Measurements from ENCODE around the gene ZNF580. TPM values are rescaled to one million over a fixed set of nuclear protein-coding genes. Genes with fewer than 3 reads are reported as not detected.
A peak's percentile ranks its signal among the peaks of the same experiment; 100 is the strongest.

Gene ZNF580
- total RNA-seq, 5 donors from 2014 or later (not counting 1 experiment from before 2014, with no cell fraction given) = 44.6 to 116 (median 94.2) TPM

- 38% methylated on average over 1 of the region's 7 CpGs for WGBS (ENCODE audit: insufficient coverage)
- POLR2A ChIA-PET = interaction anchor here in 1 of 2 donors (1.0 kb wide), 1 partner anchor 15 kb away, joined by 3 read pairs; no protein-coding TSS in a partner anchor
These were observed 15.8 kb downstream of the ZNF580 start for GRCh38 chr19:55656552-55656951.

GRCh38 chr19:55656988-55657747 lies 16.4 kb downstream of the ZNF580 start:
- Mint-ChIP-seq H3K4me3 (peak overlapping the region; percentile 85 to 88 (median 87)), H3K36me3 (peaks cover 20% of the 10 kb centered on the region), H3K27ac (peak overlapping the region; percentile 67 to 69), H3K27me3 (no peaks in the 10 kb centered on the region), H3K9me3 (no peaks in the 10 kb centered on the region), H3K4me1 (peaks cover 45 to 56% (median 47%) of the 10 kb centered on the region in 3 donors)
- Histone ChIP-seq H3K4me1 (ENCODE audit: control insufficient read depth in 1 of 2, extremely low read depth in 1 of 2, insufficient read depth in 2 of 2, low read length in 2 of 2) (peaks cover 17 to 67% of the 10 kb centered on the region in 2 experiments), H3K36me3 (ENCODE audit: control insufficient read depth in 2 of 2, extremely low read depth in 1 of 2, insufficient read depth in 1 of 2, low read length in 1 of 2) (peaks cover 9 to 48% of the 10 kb centered on the region in 2 donors), H3K4me3 (ENCODE audit: control insufficient read depth in 1 of 2, extremely low read depth in 1 of 2, low read length in 1 of 2) (peak overlapping the region in 1 of 2 donors; percentile 57), H3K27me3 (replicated peaks in 1 of 2; ENCODE audit: control insufficient read depth in 2 of 2, extremely low read depth in 1 of 2, insufficient read depth in 2 of 2, low read length in 1 of 2) (no peaks in the 10 kb centered on the region), H3K9me3 (no peaks in the 10 kb centered on the region), H3K27ac (ENCODE audit: low read length) (peak overlapping the region; percentile 100)
- WGBS (ENCODE audit: insufficient coverage) = 23% methylated on average over 9 of the region's 18 CpGs
- ATAC-seq (replicated peaks in 1 of 4) (no peak), DNase-seq (peak in 1 of 35 experiments; percentile 36)
- CTCF ChIA-PET = interaction anchor here in 1 of 2 donors (1.0 kb wide), 1 partner anchor 11 kb away, joined by 4 read pairs; no protein-coding TSS in a partner anchor
- POLR2A ChIA-PET = interaction anchor here in 1 of 2 donors (1.0 kb wide), 1 partner anchor 14 kb away, joined by 3 read pairs; no protein-coding TSS in a partner anchor

More at GRCh38 chr19:55656552-55656951, 15.8 kb downstream of the ZNF580 start:
- peaks cover 17 to 67% of the 10 kb centered on the region in 2 experiments for H3K4me1 ChIP-seq (ENCODE audit: control insufficient read depth in 1 of 2, extremely low read depth in 1 of 2, insufficient read depth in 2 of 2, low read length in 2 of 2)
- DNase-seq = no peak
- Mint-ChIP-seq H3K27ac (peak overlapping the region; percentile 95 to 96), H3K36me3 (peaks cover 14% of the 10 kb centered on the region), H3K9me3 (no peaks in the 10 kb centered on the region), H3K4me3 (peak overlapping the region; percentile 85 to 88 (median 87)), H3K4me1 (peaks cover 38 to 53% (median 50%) of the 10 kb centered on the region in 3 donors), H3K27me3 (no peaks in the 10 kb centered on the region)
- H3K4me3 ChIP-seq (ENCODE audit: control insufficient read depth in 1 of 2, extremely low read depth in 1 of 2, low read length in 1 of 2) = peak overlapping the region; percentile 57 to 91
- no peaks in the 10 kb centered on the region for H3K9me3 ChIP-seq
- H3K27ac ChIP-seq (ENCODE audit: low read length) = peak overlapping the region; percentile 100
- CTCF ChIA-PET = interaction anchor here in 1 of 2 donors (1.0 kb wide), 1 partner anchor 11 kb away, joined by 4 read pairs; no protein-coding TSS in a partner anchor
- ATAC-seq (replicated peaks in 1 of 4) = no peak
- H3K36me3 ChIP-seq (ENCODE audit: control insufficient read depth in 2 of 2, extremely low read depth in 1 of 2, insufficient read depth in 1 of 2, low read length in 1 of 2) = peaks cover 5 to 42% of the 10 kb centered on the region in 2 donors
- H3K27me3 ChIP-seq (replicated peaks in 1 of 2; ENCODE audit: control insufficient read depth in 2 of 2, extremely low read depth in 1 of 2, insufficient read depth in 2 of 2, low read length in 1 of 2) = no peaks in the 10 kb centered on the region

- Histone ChIP-seq H3K4me1 (ENCODE audit: control insufficient read depth in 1 of 2, extremely low read depth in 1 of 2, insufficient read depth in 2 of 2, low read length in 2 of 2) (peaks cover 17 to 61% of the 10 kb centered on the region in 2 experiments), H3K27ac (ENCODE audit: low read length) (peak overlapping the region; percentile 21), H3K36me3 (ENCODE audit: control insufficient read depth in 2 of 2, extremely low read depth in 1 of 2, insufficient read depth in 1 of 2, low read length in 1 of 2) (peaks cover 9 to 65% of the 10 kb centered on the region in 2 donors), H3K4me3 (ENCODE audit: control insufficient read depth in 1 of 2, extremely low read depth in 1 of 2, low read length in 1 of 2) (no peak overlapping the region), H3K27me3 (replicated peaks in 1 of 2; ENCODE audit: control insufficient read depth in 2 of 2, extremely low read depth in 1 of 2, insufficient read depth in 2 of 2, low read length in 1 of 2) (no peaks in the 10 kb centered on the region), H3K9me3 (no peaks in the 10 kb centered on the region)
- ATAC-seq (replicated peaks in 1 of 4) = no peak
- H3K27ac Mint-ChIP-seq = no peak overlapping the region
- H3K9me3 Mint-ChIP-seq = no peaks in the 10 kb centered on the region
- no peaks in the 10 kb centered on the region for H3K27me3 Mint-ChIP-seq
- 90% methylated on average over 29 of the region's 37 CpGs for WGBS (ENCODE audit: insufficient coverage)
- H3K4me1 Mint-ChIP-seq = peaks cover 55 to 64% (median 56%) of the 10 kb centered on the region in 3 donors
- no peak for DNase-seq
- POLR2A ChIA-PET = no interaction called here
- CTCF ChIA-PET = no interaction called here
- peaks cover 35% of the 10 kb centered on the region for H3K36me3 Mint-ChIP-seq
- peak overlapping the region in 1 of 3 donors; percentile 85 for H3K4me3 Mint-ChIP-seq
These were observed 18.2 kb downstream of the ZNF580 start for GRCh38 chr19:55658846-55659459.

GRCh38 chr19:55659822-55660221 lies 19.0 kb downstream of the ZNF580 start:
- peaks cover 43% of the 10 kb centered on the region for H3K36me3 Mint-ChIP-seq
- peaks cover 55 to 69% (median 61%) of the 10 kb centered on the region in 3 donors for H3K4me1 Mint-ChIP-seq
- no peaks in the 10 kb centered on the region for H3K9me3 Mint-ChIP-seq
- Histone ChIP-seq H3K36me3 (ENCODE audit: control insufficient read depth in 2 of 2, extremely low read depth in 1 of 2, insufficient read depth in 1 of 2, low read length in 1 of 2) (peaks cover 9 to 74% of the 10 kb centered on the region in 2 donors), H3K4me1 (ENCODE audit: control insufficient read depth in 1 of 2, extremely low read depth in 1 of 2, insufficient read depth in 2 of 2, low read length in 2 of 2) (peaks cover 17 to 61% of the 10 kb centered on the region in 2 experiments), H3K4me3 (ENCODE audit: control insufficient read depth in 1 of 2, extremely low read depth in 1 of 2, low read length in 1 of 2) (no peak overlapping the region), H3K27me3 (replicated peaks in 1 of 2; ENCODE audit: control insufficient read depth in 2 of 2, extremely low read depth in 1 of 2, insufficient read depth in 2 of 2, low read length in 1 of 2) (no peaks in the 10 kb centered on the region), H3K9me3 (no peaks in the 10 kb centered on the region), H3K27ac (ENCODE audit: low read length) (no peak overlapping the region)
- POLR2A ChIA-PET = no interaction called here
- H3K27ac Mint-ChIP-seq = no peak overlapping the region
- CTCF ChIA-PET = no interaction called here
- no peak for DNase-seq
- peak overlapping the region in 1 of 3 donors; percentile 85 for H3K4me3 Mint-ChIP-seq
- H3K27me3 Mint-ChIP-seq = no peaks in the 10 kb centered on the region
- WGBS (ENCODE audit: insufficient coverage) = 100% methylated on average over 2 of the region's 9 CpGs
- no peak for ATAC-seq (replicated peaks in 1 of 4)

- 94% methylated on average over 4 of the region's 12 CpGs for WGBS (ENCODE audit: insufficient coverage)
- H3K27me3 Mint-ChIP-seq = no peaks in the 10 kb centered on the region
- POLR2A ChIA-PET = no interaction called here
- H3K36me3 Mint-ChIP-seq = peaks cover 45% of the 10 kb centered on the region
- H3K9me3 ChIP-seq = no peaks in the 10 kb centered on the region
- DNase-seq = no peak
- no peak overlapping the region for H3K27ac Mint-ChIP-seq
- peaks cover 55 to 70% (median 61%) of the 10 kb centered on the region in 3 donors for H3K4me1 Mint-ChIP-seq
- ATAC-seq (replicated peaks in 1 of 4) = no peak
- no peak overlapping the region for H3K4me3 ChIP-seq (ENCODE audit: control insufficient read depth in 1 of 2, extremely low read depth in 1 of 2, low read length in 1 of 2)
- CTCF ChIA-PET = no interaction called here
- H3K36me3 ChIP-seq (ENCODE audit: control insufficient read depth in 2 of 2, extremely low read depth in 1 of 2, insufficient read depth in 1 of 2, low read length in 1 of 2) = peaks cover 9 to 76% of the 10 kb centered on the region in 2 donors
- no peak overlapping the region for H3K4me3 Mint-ChIP-seq
- H3K27ac ChIP-seq (ENCODE audit: low read length) = no peak overlapping the region
- peaks cover 17 to 61% of the 10 kb centered on the region in 2 experiments for H3K4me1 ChIP-seq (ENCODE audit: control insufficient read depth in 1 of 2, extremely low read depth in 1 of 2, insufficient read depth in 2 of 2, low read length in 2 of 2)
- no peaks in the 10 kb centered on the region for H3K27me3 ChIP-seq (replicated peaks in 1 of 2; ENCODE audit: control insufficient read depth in 2 of 2, extremely low read depth in 1 of 2, insufficient read depth in 2 of 2, low read length in 1 of 2)
- H3K9me3 Mint-ChIP-seq = no peaks in the 10 kb centered on the region
These were observed 19.6 kb downstream of the ZNF580 start for GRCh38 chr19:55660404-55660803.

- H3K36me3 Mint-ChIP-seq = peaks cover 45% of the 10 kb centered on the region
- no peaks in the 10 kb centered on the region for H3K9me3 Mint-ChIP-seq
- 95% methylated on average over 10 of the region's 16 CpGs for WGBS (ENCODE audit: insufficient coverage)
- H3K27ac ChIP-seq (ENCODE audit: low read length) = no peak overlapping the region
- peaks cover 55 to 67% (median 58%) of the 10 kb centered on the region in 3 donors for H3K4me1 Mint-ChIP-seq
- H3K27ac Mint-ChIP-seq = no peak overlapping the region
- POLR2A ChIA-PET = interaction anchor here in 1 of 2 donors (0.7 kb wide), 1 partner anchor 9 kb away, joined by 3 read pairs; no protein-coding TSS in a partner anchor
- no peaks in the 10 kb centered on the region for H3K27me3 Mint-ChIP-seq
- no peaks in the 10 kb centered on the region for H3K9me3 ChIP-seq
- CTCF ChIA-PET = no interaction called here
- DNase-seq (no peak), ATAC-seq (replicated peaks in 1 of 4) (no peak)
- peaks cover 16 to 55% of the 10 kb centered on the region in 2 experiments for H3K4me1 ChIP-seq (ENCODE audit: control insufficient read depth in 1 of 2, extremely low read depth in 1 of 2, insufficient read depth in 2 of 2, low read length in 2 of 2)
- no peak overlapping the region for H3K4me3 ChIP-seq (ENCODE audit: control insufficient read depth in 1 of 2, extremely low read depth in 1 of 2, low read length in 1 of 2)
- no peak overlapping the region for H3K4me3 Mint-ChIP-seq
- H3K36me3 ChIP-seq (ENCODE audit: control insufficient read depth in 2 of 2, extremely low read depth in 1 of 2, insufficient read depth in 1 of 2, low read length in 1 of 2) = peaks cover 9 to 79% of the 10 kb centered on the region in 2 donors
- no peaks in the 10 kb centered on the region for H3K27me3 ChIP-seq (replicated peaks in 1 of 2; ENCODE audit: control insufficient read depth in 2 of 2, extremely low read depth in 1 of 2, insufficient read depth in 2 of 2, low read length in 1 of 2)
These were observed 20.2 kb downstream of the ZNF580 start for GRCh38 chr19:55660991-55661390.

Measured in T-cell (primary cell).